HG02759 (cell line): Measurements from ENCODE around the gene HNRNPA0.

Experiments
- ATAC-seq: cut with Tn5 transposase; IDR thresholded peaks from one replicate; pipeline ENCODE4 v1.9.1; 2021; ENCODE audit warnings: mild to moderate bottlenecking, moderate library complexity; ENCODE audit not compliant: unreplicated experiment

HNRNPA0 gene

GRCh38 chr5:137754961-137755762 is 999 bp upstream of the HNRNPA0 start:
- peak; percentile 23 for ATAC-seq

- ATAC-seq = peak; percentile 14
These were observed 424 bp downstream of the HNRNPA0 start for GRCh38 chr5:137753691-137754187.

GRCh38 chr5:137752905-137753690 is 1.1 kb downstream of the HNRNPA0 start:
- no peak for ATAC-seq

GRCh38 chr5:137751869-137752491 is 2.2 kb downstream of the HNRNPA0 start:
- ATAC-seq = no peak

GRCh38 chr5:137750436-137750835 is 3.7 kb downstream of the HNRNPA0 start:
- ATAC-seq = no peak

- ATAC-seq = no peak
These were observed 6.3 kb downstream of the HNRNPA0 start for GRCh38 chr5:137747848-137748247.

GRCh38 chr5:137743031-137743640 is 11.0 kb downstream of the HNRNPA0 start:
- ATAC-seq = peak; percentile 74

- ATAC-seq = no peak
These were observed 12.4 kb downstream of the HNRNPA0 start for GRCh38 chr5:137741718-137742117.

- no peak for ATAC-seq
These were observed 14.4 kb downstream of the HNRNPA0 start for GRCh38 chr5:137739737-137740136.

- no peak for ATAC-seq
These were observed 15.2 kb downstream of the HNRNPA0 start for GRCh38 chr5:137738947-137739346.

- no peak for ATAC-seq
These were observed 16.6 kb downstream of the HNRNPA0 start for GRCh38 chr5:137737349-137738131.

GRCh38 chr5:137736496-137736895 is 17.7 kb downstream of the HNRNPA0 start:
- no peak for ATAC-seq

- ATAC-seq = peak; percentile 57
These were observed 18.4 kb downstream of the HNRNPA0 start, which contains the start of gene KLHL3 for GRCh38 chr5:137735555-137736284. Gene KLHL3 (minus strand): TSS chr5:137736089. CDS start chr5:137735646, 443 bp downstream.

GRCh38 chr5:137734962-137735554 is 19.1 kb downstream of the HNRNPA0 start:
- ATAC-seq = peak; percentile 23

- no peak for ATAC-seq
These were observed 19.8 kb downstream of the HNRNPA0 start for GRCh38 chr5:137734331-137734730.

- no peak for ATAC-seq
These were observed 20.2 kb downstream of the HNRNPA0 start for GRCh38 chr5:137733922-137734321.

GRCh38 chr5:137733006-137733405 is 21.2 kb downstream of the HNRNPA0 start:
- ATAC-seq = no peak

GRCh38 chr5:137731176-137731575 is 23.0 kb downstream of the HNRNPA0 start:
- ATAC-seq = no peak

- no peak for ATAC-seq
These were observed 23.8 kb downstream of the HNRNPA0 start for GRCh38 chr5:137730336-137730735.
